IPS DF 19.7 (cell line): ENCODE results near the gene HEMK1.

Experiments used
- DNase-seq: peaks from one replicate; pipeline ENCODE4 v3.0.0-alpha.2; 2013; ENCODE audit warnings: low read depth, low spot score

The HEMK1 gene, protein sequence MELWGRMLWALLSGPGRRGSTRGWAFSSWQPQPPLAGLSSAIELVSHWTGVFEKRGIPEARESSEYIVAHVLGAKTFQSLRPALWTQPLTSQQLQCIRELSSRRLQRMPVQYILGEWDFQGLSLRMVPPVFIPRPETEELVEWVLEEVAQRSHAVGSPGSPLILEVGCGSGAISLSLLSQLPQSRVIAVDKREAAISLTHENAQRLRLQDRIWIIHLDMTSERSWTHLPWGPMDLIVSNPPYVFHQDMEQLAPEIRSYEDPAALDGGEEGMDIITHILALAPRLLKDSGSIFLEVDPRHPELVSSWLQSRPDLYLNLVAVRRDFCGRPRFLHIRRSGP

DNA sequence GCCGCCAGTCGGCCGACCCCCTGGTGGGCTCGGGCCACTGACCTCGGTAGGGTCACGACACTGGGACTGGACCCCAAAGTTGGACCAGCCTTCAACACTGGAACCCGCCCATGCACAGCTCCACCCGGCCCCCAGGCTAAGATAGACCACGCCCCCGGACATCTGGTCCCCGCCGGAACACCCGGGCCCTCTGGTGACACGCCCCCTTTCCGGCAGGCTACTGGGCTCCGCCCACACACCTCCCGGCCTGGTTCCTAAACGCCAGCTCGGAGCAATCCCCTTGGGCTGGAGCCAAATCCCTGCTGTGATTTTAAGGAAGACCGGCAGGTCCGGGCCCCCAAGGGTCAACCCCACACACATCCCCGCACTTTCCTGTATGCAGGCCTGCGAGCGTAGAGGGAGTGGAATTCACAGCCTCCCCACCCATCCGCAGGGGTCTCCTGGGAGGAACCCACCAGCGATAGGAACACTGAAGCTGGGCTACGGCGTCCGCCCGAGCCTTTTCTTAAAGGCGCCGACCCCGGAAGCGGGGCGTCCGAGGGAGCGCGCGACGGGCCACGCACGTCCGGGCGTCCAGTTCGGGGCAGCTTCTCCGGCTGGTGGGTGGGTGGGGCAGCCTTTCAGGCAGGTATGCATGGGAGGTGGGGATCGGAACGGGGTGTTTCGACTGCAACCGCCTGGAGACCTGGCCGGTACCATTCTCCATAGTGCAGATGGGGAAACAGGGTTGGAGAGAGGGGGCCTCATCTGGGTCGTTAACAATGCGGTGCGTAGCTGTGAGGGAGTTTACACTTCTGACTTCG is at the start of gene HEMK1:
HEMK1 (plus strand) TSS at position 576 of the 803 bp plus-strand sequence. CDS start 1,583 bp downstream, outside the sequence.
- DNase-seq = peak; percentile 65

DNA sequence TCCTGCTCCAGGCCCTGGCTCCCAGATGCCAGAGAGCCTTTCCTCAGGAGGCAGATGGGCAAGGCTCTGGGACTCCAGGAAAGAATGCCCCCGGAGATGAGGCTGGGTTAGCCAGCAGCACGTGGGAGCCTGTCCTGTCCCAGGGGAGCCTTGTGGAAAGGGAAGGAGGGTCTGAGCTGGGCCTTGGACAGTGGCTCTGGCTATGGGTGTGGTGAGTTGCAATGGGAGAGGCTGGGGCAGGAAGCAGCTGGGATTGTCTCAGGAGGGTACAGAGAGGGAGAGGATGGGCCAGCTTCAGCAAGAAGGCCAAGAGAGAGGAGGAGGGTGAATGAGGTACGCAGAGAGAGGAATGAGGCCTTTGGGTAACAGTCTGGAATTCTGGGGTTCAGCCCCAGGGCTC is 48.5 kb upstream of the HEMK1 start:
- no peak for DNase-seq

DNA sequence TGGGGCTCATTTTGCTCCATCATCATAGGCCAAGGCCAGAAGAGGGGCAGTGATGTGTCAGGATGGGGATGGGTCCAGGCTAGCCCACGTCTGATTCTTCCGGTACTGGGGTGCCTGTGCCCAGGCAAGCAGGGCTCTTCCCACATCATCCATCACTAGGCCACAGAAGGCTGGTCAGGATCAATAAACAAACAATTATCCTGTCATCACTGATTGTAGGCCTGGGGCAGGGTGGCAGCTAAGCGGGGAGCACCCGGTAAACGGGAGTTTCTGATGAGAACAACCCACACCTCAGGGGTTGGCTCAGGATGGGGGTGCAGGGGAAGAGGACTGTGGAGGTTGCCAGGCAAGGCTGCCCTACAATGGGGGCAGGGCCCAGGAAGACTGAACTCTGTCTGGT is 47.8 kb upstream of the HEMK1 start:
- DNase-seq = no peak

DNA sequence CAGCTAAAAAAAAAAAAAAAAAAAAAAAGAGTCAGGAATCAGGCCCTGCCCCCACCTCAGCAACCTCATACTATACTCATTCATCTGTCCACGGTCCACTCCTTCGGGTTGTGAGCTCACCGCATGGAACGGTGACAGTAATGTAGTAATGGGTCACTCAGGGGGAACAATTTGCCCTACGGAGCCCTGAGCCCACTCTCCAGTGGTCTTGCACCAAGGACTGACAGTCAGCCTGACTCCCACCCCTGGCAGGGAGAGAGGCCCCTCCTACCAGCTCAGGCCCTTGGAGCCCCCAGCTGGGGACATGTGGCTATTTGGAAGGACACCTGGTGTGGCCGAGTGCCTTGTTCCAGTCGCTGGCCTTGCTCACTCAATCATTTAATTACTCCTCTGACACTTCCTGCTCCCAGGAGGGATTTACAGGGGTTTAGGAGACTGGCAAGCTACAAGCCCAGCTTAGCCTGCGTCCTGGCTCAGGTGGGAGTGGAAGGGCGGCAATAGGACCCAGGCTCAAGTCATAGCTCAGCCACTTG is 46.0 kb upstream of the HEMK1 start:
- DNase-seq = no peak

DNA sequence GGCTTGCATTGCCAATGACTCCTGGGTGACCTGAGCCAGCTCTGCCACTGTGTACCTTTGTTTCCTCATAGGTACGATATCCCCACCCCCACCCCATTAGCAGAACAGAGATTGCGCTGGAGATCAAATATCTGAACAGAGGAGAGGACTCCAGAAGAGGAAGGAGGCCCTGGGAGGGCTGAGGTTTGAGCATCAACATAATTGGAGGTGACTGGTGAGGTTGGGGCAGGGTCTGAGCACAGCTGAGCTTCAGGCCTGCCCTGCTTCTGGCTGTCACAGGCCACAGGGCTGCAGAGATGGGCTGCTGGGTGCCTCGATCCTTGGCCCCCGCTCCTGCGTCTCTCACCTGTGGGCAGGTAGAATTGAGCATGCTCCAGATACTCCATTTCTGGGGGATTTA is 44.6 kb upstream of the HEMK1 start:
- no peak for DNase-seq

DNA sequence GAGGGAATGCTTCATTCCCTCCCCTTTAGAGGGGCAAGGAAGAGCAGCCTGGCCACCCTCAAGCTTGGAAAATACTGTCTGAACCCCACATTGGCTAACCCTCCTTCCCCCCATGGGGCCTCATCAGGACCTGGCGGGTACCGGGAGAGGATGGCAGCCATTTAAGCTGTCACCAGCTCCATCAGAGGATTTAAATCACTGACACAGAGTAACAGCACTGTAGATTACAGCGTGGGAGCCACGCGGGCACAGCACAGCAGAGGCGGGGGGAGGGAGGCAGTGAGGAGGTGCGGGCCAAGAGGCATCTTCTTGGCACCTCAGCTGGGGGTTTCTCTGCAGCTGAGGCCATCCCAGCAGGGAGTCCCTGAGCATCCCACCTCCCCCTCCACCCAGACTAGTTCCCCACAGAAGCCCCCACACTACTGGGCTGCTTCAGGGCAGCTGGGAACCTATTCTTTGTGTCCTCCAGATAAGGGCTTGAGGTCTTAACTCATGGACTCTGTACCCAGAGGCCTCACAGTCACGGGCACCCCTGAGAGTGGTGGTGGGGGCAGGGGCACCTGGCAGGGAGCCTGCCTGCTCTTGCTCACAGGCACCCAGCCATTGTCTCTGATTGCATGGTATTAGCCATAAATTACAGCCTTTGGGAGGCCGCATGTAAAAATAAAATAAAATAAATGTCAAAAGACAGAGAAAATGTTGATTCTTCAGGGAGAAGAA is 44.0 kb upstream of the HEMK1 start:
- no peak for DNase-seq

DNA sequence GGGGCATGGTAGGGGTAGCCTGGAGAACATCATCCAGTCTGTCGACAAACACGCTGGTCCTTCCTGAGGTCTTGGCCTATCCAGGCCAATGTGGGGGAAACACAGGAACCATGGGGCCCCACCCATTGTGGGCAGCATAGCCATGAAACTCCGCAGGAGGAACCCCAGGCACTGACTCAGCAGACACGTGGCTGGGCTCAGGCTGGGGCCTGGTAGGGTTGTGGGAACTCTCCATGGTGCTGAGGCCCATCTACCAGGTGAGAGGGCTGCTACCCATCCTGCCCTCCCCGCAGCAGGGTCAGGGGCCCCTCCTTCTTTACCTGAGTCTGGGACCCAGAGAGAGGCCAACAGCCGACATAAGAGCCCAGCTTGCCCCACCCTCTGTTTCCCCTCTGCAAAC is 43.3 kb upstream of the HEMK1 start:
- no peak for DNase-seq

DNA sequence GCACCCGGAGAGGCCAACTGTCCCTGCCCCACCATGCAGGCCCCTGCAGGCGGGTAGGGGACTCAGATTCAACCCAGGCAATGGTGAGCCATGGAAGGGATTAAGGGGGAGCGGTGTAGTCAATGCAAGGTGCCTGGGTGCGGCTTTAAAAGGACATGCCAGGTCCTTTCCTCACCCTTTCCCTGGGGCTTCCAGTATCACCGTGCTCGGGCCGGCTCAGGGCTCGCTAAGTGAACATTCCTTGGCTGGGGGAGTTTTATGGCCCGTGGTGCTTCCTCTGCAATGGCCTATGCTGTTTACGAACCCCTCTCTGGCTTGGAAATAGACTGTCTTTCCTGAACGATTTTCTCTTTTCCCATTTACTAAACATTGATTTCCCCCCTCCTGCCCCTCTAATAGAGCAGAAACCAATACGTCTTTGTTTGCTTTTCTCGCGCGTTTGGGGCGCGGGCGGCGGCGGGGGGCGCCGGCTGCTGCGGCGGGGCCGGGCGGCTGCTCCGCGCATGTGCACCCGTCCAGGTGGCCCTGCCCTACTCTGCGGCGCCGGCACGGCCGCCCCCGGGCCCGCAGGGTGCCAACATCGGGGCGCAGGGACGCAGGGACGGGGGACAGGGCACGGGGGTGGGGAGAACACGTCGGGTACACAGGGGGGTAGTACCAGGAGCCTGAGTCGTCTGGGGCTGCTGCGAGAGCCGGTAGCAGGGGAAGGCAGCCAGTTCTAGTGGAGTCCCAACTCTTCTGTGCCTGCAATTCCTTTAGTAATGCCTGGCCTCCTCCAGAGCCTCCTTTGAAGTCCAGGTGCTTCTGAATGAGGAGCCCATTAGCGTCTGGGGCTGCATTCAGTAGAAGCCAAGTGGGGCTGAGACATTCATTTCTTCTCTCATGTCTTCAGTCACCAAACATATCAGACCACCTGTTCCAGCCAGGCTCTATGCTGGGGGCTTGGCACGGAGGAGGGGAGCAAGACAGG is 39.0 kb upstream of the HEMK1 start:
- no peak for DNase-seq

DNA sequence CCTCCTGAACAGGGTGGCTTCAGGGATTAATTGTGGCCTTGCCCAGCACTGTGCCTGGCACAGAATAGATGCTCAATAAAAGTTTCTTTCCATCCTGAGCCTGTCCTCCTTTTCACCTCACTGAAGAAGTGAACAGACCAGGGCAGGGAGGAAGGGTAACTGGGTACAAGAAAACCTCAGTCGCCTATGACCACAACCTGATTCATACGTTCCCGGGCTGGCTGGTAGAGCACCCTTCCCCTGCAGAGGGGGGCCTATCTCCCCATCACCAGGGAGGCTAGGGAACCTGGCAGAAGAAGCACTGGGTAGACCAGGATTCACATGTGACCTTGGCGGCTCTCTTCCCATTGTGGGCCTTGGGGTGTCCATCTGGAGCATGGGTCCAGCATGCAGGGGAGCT is 38.1 kb upstream of the HEMK1 start:
- no peak for DNase-seq

DNA sequence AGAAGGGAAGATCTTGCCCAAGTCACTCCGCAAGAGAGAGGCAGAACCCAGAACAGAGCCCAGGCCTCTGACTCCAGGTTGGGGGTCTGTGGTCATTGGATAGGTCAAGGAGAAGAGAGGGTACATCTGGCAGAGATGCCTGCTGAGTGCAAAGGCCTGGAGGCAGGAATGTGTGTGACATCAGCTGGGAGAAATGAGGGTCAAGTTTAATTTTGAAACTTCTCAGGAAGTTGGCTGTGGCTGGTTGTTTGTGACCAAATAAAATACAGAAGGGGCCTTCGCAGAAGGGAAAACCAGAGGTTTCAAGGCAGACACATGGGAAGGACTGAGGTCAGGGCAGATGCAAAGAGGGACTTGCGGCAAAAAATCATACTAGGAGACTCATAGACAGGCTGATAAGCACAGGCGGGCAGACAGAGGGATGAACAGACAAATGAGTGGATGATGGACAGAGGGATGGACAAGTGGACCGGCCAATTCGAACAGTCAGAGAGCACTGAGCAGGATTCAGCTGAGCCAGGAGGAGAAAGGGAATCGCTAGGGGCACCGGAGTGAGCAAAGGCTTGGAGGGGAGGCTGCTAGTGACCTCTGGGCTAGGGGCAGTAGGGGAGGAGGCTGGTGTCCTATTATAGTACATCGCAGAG is 37.1 kb upstream of the HEMK1 start:
- no peak for DNase-seq

DNA sequence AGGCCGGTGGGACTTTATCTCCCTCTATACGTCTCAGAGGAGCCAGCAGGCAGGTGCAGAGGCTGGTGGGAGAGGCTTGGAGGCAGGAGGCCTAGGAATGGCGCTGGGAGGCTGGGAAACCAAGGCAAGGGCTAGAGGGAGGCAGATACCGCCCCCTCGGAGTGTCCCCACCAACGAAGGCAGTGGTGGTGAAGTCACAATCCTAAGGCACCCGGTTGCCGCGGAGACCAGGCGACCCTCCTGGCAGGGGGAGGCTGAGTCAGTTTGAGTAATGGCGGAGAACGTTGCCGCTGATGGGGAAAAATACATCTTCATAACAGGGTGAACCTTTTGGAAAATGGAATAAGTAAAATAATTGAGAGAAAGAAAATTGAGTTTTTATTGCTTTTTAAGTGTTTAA is 36.0 kb upstream of the HEMK1 start:
- no peak for DNase-seq

DNA sequence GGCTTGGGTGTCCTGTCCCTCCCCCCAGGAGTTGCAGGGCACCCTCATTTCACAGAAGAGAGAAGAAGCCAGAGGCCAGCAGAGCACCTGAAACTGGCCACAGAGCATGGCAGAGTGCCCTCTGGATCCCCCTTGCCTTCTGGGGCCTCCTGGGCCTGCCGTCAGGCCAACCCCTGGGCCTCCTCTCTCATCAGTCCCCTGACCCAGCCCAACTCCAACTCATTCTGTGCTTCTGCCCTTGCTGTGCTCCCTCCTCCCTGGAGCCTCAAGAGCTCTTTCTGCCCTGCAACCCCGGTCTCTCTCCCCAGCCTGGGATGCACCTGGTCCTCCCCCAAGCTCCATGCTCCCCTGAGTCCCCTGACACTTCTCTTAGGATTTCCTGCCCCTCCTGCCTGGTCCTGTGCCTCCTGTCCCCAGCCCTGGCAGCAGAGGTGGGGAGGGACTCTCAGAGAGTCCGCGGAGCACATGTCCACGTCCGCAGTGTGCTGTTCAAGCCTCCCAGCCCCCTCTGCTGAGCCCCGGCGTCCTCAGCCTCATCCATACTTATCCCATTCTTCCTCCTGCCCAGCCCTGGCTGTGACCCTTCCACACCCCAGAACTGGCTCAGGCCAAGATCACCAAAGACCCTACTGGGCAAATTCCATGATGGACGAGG is 35.4 kb upstream of the HEMK1 start:
- DNase-seq = no peak

DNA sequence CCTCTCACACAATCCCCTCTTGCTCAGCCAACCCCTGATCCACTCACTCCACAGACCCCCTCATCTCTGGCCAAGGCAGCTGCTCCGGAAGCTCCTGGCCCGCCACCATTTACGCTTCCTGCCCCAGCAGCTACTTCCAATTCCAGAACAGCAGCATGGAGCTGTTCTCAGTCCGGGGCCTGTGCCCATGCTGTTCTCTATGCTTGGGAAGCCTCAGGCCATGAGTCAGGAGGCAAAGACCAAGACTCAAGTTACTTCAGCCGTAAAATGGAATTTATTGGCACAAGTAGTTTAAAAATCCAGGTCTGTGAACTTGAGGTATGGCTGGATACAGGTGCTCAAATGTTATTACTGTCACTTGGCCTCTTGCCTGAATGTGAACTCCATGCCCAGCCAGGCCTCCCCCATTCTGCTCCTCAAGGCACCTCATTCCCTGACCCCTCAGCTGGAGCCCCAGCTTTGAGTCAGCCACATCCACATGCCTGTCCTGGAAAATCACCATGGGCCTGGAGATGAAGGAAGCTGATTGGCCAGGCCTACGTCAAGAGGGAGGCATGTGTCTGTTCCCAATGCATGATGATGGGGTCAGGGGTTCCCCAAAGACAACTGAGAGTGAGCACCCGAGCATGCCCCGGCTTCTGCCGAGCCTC is 34.5 kb upstream of the HEMK1 start:
- DNase-seq = no peak

DNA sequence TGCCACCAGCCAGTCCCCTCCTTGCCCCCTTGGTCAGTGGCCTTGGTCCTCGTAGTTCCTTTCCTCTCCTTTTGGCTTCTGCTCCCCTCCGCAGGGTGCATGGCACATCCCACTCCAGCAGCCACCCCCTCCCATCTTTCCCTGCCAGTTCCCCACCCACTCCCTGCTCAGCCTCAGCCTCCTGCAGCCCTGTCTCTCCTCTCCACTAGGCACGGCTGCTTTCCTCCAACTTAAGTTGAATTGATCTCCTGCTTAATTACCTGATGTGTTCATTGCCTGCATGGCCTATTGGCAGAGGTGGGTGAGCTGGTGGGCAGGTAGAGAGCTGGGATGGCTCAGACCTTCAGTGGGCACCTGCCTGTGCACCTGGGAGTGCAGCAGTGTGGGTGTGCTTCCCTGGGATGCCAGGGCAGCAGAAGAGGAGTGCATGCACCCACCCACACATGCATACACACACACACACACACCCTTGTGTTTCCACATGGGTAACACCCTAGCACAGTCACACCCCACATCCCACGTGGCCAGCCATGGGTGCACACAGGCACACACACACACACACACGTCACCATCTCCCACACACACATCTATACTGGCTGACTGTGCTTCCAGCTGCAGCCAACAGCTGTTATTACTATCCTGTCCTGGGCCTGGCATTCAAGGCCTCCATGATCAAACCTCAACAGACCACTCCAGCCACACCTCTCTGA is 32.7 kb upstream of the HEMK1 start:
- no peak for DNase-seq

DNA sequence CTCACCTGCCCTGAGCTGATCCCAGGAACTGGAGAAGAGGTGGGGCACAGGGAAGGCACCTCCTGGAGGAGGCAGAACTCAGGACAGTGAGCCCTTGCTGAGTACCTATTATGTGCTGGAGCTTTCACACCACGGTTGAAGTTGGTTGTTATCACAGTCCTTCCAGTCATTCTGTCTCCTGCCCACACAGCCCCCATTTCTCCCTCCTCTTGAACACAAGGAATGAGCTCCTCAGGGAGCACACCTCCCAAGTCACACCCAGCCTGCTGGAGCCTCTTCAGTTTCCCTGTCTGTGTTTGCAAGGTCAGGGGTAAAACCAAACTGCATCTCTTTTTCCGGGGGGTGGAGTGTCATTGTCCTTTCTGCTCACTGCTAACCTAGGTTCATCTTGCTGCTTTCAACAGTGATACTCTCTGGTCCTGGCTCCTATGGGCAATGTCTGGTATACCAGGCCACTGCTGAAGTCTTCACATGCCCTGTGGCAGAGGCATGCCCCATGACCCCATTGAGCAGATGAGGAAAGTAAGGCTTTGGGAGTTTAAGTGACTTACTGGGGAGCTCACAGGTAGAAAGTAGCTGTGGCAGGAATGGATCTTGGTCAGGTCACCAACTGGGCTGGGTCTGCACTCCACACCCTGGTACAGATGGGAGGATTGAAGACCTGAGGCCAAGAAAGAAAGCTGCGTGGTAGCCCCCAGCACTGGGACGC is 31.7 kb upstream of the HEMK1 start:
- no peak for DNase-seq

DNA sequence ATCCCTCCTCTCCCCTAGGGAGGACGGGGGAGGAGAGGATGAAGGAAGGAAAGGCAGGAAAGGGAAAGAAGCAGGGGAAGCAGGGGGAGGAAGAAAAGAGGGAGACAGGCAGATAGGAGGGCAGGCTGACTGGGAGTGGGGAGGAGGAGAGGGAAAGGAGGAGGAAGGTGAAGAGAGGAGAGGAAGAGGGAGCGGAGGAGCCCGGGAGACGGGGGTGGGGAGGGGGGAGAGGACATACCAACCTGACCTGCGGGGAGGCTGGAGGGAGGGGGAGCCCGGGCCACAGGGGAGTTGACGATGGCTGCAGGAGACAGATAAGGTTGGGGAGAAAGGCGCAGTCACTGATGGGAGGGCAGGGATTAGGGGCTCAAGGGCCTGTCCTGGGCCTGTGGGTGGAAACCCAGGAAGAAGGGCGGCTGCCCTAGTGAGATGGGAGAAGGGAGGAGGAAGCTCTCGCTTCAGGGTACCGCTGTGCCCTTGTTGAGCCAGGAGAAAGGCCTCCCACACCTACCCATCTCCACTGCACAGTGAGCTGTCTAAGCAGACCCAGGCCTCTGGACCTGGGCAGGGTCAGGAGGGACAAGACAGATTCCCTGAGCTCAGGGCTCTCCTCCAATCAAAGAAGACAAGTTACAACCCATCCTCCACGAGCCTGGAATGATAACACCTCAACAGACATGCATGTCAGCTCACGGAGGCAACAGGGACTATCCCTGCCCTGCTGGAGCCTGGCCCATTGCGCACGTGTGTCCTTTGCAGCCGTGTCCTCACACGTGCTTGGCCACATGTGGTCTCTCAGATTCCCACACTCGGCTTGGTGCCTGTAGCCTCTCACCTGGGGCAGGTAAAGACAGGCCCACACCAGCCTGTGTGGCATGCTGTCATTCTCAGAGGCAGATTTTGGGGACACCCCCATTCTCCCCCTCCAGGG is 29.7 kb upstream of the HEMK1 start:
- DNase-seq = no peak
